Prostate gland (tissue), 2 donors: ENCODE data around the gene TEK.

ENCODE experiments used
- CTCF ChIP-seq, 4 experiments: fragments of 200-600 bp in 2 of 4; fragments of 450-650 bp in 2 of 4; sonication (generic) in 2 of 4; IDR thresholded peaks; 1 replicate in 3 of 4; 2 replicates in 1 of 4; pipeline ENCODE4 v1.5.1; 2016 to 2019; ENCODE audit warnings: antibody characterized with exemption in 4 of 4, mild to moderate bottlenecking in 2 of 4, moderate library complexity in 2 of 4
- POLR2A ChIP-seq: fragments of 450-650 bp; IDR thresholded peaks from one replicate; pipeline ENCODE4 v1.6.1; 2016; ENCODE audit warnings: antibody characterized with exemption, mild to moderate bottlenecking
- POLR2AphosphoS5 ChIP-seq: sonication (generic); formaldehyde crosslinking; IDR thresholded peaks from one replicate; pipeline ENCODE4 v1.6.1; 2017; ENCODE audit warnings: antibody characterized with exemption

- no peak for TF ChIP-seq POLR2A
- TF ChIP-seq CTCF (IDR thresholded peaks at IDR 0.05) = no peak
- no peak for TF ChIP-seq POLR2AphosphoS5
Observed at GRCh38 chr9:27150746-27151406, 41.9 kb downstream of the TEK start.
